GM18868 (cell line): ENCODE results near the gene MPP1.

Experiments used
- ATAC-seq: cut with Tn5 transposase; IDR thresholded peaks from one replicate; pipeline ENCODE4 v1.9.1; 2021; ENCODE audit warnings: mild to moderate bottlenecking, moderate library complexity; ENCODE audit not compliant: unreplicated experiment

Gene MPP1

DNA sequence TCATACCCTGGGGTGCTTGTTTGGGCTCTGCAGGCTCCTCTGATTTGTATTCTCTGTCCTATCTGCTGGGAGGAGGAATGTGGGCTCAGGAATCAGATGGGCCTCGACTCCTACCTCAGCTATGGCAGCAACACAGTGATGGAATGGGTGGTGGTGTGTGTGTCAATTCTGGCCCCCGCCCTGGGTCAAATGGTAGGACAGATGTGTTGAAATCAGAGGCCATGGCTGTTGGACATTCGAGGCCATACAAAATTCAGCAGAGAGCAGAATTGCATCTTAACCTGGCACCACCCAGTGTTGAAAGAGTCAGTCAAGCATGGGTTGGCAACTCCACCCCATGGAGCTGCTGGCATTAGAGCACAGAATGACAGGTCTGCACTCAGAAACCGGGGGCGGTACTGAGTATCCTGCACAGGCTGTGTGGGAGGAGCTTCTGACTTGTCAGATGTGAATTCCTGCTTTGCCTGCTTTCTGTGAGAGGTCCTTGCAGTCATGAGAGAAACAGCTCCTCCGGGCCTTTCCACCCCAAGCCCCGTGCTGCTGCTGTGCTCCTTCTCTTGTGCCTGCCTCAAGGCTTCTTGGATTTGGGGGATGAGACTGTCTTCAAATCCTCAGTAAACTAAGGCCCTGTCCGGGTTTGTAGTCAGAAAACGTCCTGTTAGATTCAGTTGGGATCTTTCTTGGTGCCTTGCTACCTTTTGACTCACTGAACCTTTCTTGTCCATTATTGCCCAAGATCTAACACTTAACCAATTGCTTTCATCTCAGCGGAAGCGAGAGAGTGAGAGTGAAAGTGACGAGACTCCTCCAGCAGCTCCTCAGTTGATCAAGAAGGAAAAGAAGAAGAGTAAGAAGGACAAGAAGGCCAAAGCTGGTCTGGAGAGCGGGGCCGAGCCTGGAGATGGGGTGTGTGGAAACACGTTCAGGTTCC is 29.6 kb downstream of the MPP1 start:
- ATAC-seq = no peak

DNA sequence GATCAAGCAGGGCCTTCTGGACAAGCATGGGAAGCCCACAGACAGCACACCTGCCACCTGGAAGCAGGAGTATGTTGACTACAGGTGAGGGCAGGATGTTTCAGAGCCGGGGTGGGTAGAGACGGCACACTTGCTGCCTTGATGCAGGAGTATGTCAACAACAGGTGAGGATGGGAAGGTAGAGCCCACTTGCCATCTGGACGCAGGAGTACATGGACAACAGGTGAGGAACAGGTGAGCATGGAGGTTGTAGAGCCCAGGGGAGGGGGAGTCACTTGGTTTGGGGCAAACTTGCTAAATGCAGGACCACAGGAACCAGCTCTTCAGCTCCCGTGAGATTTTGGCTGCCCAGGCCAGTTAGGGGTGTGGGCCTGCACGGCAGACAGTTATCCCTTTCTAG is 30.7 kb downstream of the MPP1 start:
- no peak for ATAC-seq

DNA sequence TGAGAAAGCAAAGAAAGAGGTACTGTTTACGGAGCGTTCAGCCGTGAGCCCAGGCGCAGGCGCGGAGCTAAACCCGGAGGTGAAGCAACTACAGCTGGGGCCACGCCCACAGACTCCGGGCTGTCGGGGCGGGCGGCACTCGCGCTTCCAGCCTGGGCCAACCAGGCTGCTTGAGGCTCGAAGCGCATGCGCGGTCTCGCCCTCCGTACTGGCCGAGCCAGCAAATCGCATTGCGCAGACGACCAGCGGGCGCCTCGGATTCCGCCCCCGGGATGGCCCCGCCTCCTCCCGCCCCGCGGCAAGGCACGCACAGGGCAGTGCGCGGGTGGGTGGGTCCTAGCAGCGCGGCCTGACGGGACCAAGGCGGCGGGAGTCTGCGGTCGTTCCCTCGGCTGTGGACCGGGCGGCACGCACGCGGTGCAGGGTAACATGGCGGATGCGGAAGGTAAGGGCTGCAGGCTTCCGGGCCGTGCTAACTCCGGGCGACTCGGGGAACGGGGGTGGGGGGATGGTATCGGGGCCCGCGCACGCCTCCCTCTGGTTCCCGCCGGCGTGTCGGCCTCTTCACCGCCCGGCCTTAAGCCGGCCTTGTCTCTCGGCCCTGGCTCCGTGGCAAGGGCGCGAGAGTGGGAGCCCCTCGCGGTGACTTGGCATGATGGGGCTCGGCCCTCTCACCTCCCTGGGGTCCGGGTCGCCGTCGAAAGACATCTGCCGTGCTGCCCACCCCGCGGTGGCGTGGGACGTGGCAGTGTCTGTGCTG is 42.6 kb downstream of the MPP1 start, which contains the start of gene DKC1:
Gene DKC1, plus strand, starts transcription at position 328 of the 760 bp plus-strand sequence. Its CDS starts 102 bp downstream, at position 430.
- peak; percentile 87 for ATAC-seq

DNA sequence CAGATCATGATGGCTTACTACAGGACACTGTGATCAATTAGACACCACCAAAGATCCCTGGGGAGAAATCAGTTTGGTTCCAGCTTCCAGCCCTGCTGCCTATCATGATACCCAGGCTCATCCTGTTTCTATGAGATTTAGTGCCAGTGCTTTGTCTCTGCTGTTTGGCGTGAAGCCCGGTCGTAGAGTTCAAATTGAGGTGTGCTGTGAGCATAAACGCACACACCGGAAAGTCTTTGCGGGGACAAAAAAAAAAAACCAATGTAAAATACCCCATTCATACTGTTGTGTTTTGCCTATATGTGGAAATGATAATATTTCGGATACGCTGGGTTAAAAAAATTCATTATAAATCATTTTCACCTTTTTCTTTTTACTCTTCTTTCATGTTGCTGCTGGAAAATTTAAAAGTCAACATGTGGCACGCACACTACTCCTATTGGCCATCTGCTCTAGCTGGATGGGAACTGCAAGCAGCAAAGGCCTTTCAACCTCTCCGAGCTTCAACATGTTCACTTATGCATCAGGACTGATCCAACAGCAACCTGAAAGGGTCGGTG is 43.2 kb downstream of the MPP1 start:
- no peak for ATAC-seq

DNA sequence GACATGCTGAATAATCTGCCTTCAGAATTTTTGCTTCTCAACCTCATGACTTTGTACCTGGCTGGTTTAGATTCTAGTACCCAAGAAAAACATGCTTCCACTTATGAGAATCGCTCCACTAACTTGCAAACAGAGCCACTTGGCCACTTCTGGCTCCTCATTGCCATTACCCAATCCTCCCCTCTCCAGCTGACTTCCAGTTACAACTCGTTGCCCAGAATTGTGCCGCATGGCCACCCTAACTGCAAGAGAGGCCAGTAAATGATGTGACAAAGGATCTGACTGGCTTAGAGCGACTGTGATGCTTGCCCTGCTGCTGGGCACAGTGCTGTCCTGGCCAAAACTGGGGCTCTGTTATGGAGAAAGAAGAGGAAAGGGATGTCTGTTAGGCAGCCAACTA is 46.6 kb downstream of the MPP1 start:
- no peak for ATAC-seq

DNA sequence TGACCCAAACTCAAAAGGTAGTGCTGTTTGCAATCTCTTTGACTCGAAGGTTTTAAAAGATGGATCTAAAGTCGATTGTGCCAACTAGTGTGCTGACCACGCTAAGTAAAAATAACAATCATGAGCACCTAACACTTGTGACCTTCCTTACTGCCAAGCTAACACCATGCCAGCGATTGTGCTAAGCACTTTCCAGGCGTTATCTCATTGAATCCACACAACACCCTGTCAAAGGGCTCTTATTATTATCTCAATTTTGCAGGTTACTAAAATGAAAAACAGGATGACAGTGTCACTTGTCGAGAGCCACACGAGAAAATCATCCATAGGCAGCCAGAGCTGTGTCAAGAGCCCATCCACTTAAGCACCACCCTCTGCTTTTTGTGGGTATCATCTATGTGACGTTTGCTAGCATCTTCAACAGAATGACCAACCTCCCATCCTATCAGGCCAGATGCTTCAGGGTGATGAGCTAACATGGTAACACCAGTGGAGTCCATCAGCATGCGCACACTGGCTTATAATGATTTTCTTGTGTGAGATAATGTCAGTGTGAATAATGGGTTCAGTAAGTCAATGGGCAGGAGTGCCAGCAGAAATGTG is 53.5 kb downstream of the MPP1 start:
- no peak for ATAC-seq

DNA sequence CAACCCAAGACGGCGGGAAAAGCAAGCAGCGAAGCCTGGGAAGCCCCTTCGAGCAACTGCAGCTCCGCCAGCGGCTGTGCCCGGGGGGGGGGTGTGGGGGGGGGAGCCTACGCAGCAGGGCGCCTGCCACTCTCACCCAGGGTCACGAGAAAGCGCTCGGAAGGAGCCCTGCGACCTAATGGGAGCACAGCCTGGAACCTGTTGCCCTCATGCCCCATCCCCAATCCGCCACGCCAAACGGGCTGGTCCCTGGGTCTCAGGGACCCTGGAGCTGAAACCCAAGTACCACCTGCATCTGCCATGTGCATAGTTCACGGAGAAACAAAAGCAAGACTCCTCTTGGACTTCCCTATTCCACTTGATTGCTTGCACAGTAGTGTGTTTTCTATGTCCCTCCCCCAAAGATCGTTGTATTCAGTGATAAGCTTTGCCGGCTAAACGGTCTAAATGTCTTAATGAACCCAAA is 54.0 kb downstream of the MPP1 start:
- no peak for ATAC-seq

DNA sequence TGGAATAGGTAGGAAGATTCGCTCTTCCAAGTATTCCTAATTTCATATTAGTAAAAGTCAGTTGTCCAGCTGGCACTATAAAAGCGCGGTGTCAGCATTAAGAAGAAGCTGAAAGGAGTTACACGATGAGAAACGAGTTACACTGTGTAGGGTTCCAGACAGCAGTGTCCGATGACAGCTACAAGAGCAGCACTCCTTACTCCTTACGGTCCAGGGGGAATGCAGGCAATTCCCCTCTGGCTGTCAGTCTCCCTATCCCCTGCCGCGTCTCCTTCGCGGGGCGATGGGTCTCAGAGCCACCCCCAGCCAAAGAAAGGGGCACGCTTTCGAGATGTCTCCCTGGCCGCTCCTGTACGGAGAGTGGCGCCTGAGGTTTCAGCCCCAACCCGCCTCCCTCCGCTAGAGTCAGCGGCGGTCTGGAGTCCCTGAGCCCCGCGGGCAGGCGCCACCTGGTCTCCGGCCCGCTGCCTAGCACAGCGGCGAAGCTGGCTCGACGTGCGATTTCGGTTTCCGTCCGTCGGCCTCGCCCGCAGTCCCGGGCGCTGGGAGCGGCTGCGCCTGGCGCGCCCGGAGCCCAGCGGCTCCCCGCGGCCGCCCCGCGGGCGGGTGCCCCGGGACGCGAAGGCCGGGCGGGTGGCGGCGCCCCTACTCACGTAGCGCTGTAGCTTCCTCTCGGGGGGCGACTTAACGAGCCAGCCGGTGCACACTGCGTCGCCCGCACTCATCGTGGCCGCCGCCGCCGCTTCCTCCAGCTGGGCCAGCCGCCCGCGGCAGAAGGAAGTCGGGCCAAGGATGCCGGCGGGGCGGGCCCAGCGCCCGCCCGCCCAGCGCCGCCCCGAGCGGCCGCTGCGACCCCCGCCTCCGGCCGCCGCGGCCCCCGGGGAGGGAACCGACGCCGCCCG is 54.7 kb downstream of the MPP1 start, which contains the start of gene GAB3:
Gene GAB3, minus strand, starts transcription at position 777 of the 902 bp plus-strand sequence. Its CDS starts 52 bp downstream, at position 725.
- peak; percentile 56 for ATAC-seq

DNA sequence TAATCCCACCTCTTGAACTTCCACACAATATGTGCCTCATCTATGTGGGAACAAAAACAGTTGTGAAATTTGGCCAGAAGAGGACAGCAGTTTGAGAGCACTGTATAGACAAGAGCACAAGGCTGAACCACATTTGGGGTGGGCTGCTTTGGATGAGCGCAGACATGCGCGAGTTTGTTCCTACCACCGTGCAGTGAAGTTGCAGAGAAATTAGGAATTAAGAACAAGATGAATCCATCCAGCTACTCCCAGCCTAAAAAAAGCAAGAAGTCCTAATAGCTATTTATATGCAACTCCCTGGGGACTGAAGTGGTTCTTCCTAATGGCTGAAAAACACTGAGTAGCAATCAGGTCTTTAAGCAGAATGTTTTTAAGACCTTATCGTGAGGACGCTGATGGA is 55.4 kb downstream of the MPP1 start:
- ATAC-seq = no peak

DNA sequence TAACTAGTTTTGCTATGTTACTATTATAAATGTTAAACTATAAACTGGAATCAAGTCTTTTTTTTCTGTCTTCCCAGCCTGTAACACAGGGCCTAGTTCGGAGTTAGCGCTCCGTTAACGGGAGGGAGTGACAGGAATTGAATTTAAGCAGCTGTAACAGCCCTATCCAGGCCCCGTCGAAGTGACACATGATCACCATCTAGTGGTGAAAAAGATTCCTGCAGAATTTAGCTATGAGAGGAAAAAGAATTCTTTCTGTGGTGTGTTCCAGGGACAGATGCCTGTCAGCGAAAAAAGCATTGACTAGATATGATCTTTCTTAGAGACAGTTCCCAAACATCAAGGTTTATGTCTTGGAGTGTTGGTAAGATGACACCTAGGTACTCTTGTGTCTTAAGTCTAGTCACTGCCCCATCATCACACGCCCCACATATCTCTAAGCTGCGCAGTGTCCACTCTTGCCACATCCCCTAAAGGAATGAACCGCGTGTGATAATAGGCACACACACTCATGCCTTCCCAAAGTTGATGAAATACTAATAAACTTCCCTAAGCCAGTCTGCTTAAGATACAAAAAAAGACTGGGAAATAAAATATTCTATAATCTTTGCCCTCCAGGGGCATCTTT is 56.5 kb downstream of the MPP1 start:
- ATAC-seq = peak; percentile 41

DNA sequence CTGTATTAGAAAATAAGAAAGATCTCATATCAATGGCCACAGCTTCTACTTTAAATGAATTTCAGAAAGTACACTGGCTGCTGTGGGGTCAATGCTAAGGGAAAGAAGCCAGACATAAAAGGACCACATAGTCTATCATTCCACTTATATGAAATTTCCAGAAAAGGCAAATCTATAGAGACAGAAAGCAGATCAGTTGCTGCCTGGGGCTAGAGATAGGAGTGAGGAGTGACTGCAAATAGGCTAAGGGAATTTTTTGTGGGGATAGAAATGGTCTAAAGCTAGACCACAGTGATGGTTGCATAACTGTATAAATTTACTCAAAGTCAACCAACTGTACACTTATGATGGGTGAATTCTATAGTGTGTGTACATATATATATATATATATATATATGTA is 62.7 kb downstream of the MPP1 start:
- no peak for ATAC-seq

DNA sequence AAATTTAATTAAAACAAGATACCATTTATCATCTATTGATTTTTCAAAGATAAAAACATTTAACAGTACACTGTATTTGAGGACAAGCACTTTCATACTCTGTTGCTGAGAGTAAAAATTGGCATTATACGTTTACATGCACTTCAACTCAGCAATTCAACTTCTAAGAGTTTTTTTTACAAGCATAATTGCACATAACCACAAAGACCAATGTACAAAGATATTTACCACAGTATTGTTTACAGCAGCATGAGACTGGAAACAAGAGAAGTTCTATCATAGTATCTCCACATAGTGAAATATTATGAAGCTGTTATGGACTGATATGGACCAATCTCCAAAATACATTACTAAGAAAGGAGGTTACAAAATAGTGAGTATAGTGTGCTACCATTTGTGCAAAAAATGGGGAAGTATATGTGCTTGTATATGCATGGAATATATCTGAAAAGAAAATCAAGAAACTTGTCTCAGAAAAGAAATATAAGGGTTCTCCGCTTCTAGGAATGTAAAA is 65.3 kb downstream of the MPP1 start:
- no peak for ATAC-seq

DNA sequence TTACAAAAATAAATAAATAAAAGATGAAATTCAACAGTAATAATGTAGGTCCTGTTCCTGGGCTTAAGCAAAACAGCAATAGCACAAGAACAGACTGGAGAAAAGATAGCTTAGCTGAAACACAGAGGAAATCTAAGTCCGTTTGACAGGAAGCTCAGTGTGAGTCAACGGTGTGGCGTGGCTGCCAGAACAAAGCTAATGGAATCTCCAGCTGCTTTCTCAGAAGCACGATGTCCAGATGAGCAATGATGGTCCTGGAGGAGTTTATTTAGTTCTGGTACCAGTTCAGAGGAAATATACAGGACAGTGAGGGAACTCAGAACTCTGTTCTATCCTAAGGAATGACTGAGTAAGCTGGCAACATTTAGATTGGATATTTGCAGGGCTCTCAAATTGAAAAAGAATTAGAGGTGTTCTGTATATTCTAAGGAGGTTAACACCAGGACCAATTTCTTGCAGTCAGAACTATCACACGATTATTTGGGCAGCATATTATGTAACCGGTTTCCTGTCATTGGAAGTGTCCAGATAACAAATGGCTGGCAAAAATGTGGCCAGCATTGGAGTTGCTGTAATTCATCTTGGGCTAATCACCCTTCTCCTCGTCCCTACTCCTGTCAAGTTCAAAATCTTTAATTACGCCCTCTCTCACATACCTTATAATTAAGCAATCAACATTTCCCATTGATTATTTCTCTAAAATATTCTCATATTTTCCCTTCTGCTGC is 67.1 kb downstream of the MPP1 start:
- no peak for ATAC-seq

DNA sequence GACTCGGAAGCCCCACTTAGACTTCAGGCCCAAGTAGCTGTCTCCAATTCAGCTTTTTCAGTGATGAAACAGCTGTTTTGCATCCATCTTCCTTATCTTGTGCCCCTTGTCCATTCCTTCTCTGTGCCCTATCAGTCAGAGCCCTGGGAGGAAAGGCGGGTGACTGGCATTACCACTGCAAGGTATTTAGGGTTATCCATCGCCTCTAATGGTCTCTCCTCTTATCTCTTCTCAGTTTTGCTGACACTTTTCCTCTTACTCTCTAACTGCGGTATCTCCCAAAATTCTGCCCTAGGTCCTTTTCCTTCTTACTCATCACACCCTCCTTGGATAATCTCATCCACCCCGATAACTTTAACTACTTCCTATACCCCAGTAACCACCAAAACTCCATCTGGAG is 68.1 kb downstream of the MPP1 start:
- ATAC-seq = no peak

DNA sequence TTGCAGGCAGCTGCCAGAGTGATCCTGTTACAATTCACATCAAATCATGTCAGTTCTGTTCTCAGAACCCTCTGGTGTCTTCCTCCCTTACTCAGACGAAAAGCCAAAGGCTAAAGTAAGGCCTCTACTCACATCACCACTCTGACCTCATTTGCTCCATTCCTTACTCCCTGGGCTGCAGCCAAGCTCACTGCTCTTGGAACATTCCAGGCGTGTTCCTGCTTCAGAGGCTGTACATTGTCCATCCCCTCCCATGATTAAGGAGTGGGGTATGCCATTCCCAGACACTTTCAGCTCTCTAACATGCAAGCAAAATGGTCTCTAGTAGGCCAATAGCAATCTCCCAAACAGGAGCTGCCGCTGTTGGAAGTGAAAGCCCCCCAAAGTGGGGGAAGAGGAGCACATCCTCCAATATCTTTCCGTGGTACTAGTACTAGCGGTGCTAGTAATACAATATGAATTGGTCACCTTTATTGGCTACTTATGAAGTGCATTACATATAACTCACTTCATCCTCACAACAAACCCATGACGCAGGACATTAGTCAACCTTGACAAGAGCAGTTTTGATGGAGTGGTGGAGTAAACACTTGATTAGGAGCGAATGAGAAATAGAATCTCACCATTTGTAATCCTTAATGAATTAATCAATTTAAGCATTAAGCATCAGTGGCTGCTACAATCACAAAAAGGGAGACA is 69.4 kb downstream of the MPP1 start:
- no peak for ATAC-seq

DNA sequence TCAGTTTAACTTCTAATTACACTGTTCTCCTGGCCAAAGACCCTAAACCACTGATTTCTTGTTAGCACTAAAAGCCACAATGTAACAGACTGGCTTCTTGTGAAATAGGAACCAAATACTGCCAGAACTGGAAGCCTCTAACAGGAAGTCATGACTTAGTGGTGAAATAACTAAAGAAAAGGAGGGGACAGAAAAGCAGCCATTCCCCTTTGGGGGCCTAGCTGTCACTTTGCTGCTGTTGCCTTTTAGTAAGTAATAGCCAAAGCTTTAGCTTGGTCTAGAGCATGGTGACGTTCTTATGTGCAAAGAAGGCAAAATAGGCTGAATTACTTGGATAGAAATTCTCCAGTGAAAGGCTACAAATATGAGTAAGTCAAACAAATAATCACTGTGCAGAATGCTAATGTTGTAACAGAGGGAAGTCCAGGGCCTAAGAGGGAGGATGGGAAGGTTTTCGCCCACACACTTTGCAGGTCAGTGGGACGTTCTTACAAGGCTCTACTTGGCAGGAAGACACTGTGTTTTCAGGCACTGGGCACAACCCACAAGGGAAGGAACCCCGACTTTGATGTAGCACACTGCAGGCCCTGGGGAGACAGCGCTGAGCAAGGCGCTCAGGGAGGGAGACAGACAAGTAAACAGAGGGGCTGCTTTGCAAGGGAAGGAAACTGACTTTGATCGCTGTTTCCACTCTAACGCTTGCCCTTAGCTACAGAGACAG is 71.1 kb downstream of the MPP1 start:
- no peak for ATAC-seq

DNA sequence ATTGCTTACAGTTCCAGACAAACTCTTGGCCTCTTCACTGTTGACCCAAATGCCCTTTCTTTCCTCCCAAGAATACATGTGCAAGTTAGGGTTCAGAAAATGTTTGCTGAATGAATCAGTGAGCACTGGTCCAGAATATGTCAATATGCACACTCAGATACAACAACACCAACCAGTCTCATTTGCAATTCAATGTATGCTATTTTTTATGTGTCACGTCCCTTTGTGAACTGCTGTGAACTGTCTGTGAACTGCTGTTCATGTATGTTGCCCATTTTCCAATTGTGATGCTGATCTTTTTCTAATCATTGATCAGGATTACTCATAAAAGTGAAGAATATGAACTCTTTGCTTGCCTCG is 72.2 kb downstream of the MPP1 start:
- no peak for ATAC-seq
